NCI-H2107 (cell line): ENCODE data around the gene ADAMTSL4.
"Not testable (repeated sequence)": the region's sequence is repeated elsewhere in the genome, so short reads cannot be mapped to it uniquely, and the experiment has no call there.

Experiments used
- DNase-seq: peaks from one replicate; lab custom pipeline; 2025; lab: John Stamatoyannopoulos, UW

The ADAMTSL4 gene

DNA sequence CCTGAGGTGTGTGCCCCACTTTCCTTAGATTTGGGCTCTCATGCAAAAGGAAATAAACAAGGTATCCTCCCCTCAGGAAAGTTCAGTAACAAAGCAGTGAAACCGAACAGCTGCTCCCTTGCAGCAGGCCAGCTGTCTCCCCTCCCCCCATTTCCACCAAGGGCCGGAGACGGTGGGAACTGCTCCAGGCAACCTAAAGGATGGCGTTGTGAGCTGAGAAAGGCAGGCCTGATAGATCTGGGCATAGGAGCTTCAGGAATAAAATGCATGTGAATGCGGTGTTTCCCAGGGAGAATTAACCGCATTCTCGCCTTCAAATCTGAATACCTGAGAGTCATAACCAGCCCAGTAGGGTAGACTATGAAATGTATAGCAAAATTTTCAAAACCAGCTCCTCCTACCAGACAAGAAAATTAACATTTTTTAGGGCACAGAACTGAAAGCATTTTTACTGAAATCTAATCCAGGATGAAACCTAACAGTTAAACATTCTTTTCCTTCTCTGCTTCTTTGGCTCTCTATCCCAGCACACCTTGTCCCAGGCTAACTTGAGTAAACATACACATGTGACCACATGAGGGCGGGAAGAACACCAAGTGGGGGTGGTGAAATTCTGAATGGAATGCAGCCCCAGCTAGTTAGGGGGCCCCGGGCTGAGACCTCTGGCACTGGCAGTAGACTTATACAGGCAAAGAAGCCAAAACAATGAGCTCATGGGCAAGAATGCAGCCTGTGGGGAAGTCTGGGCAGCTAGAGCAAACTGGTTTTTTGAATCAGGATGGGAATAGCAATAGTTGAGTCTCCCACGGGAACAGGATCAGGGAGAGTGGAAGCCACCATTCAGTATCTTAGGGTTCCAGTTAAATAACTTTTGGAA, 18.7 kb downstream of the ADAMTSL4 start:
- DNase-seq: peak; percentile 66

DNA sequence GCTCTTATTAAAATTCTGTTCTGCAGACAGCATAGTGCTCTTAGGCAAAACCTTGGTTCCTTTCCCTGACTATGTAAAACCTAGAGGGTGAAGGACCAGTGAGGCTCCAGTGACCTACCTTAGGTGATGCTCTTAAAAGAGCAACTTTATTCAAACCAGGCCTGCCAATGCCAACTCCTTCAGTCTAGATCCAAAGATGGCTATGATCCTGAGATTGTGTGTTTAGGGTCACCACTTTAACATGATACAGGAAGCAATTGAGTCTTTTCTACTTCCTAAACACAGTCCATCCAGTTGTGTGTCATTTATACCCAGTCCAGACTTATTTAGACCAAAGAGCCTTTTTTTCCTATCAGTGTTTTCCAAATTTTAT, 19.4 kb downstream of the ADAMTSL4 start:
- DNase-seq: no peak

DNA sequence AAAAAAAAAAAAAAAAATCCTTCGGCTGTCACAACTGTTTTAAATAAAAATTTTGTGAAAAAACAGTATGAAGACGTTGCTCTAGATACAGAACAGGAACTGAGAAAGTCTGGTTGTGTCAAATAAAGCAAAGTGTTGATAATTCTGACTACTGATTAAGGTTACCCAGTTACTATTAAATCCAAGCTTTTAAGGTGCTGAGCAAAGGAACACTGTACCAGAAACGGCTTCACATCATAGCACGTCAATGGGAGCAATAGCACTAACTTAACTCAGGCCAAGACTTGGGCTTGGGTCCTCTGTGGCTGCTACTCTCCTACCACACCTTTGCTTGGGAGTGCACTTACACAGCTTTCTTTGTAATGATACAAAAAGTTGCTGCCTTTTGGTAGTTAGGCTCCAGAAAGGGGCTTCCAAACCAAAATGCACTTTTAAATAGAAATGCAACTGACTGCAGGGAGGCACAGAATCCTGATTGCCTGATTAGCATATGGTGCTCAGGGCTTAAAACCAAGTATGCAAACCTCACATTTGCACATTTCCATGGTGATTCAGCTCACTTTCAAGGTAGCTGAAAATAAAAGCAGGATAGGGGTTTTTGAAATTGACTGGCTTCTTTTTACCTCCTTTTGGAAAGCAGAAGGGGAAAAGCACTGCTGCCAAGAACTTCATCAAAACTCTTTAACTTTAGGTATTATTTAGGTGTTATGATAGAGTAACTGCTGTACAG, 23.9 kb downstream of the ADAMTSL4 start:
- no peak for DNase-seq

DNA sequence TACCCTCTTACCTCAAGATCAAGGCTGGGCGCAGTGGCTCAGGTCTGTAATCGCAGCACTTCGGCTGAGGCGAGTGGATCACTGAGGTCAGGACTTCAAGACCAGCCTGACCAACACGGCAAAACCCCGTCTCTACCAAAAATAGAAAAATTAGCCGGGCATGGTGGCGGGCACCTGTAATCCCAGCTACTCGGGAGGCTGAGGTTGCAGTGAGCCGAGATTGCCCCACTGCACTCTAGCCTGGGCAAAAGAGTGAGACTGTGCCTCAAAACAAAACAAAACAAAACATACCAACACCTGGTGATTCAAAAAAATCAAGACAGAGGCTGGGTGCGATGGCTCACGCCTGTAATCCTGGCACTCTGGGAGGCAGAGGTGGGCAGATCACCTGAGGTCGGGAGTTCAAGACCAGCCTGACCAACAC, 24.5 kb downstream of the ADAMTSL4 start:
- not testable (repeated sequence) for DNase-seq

DNA sequence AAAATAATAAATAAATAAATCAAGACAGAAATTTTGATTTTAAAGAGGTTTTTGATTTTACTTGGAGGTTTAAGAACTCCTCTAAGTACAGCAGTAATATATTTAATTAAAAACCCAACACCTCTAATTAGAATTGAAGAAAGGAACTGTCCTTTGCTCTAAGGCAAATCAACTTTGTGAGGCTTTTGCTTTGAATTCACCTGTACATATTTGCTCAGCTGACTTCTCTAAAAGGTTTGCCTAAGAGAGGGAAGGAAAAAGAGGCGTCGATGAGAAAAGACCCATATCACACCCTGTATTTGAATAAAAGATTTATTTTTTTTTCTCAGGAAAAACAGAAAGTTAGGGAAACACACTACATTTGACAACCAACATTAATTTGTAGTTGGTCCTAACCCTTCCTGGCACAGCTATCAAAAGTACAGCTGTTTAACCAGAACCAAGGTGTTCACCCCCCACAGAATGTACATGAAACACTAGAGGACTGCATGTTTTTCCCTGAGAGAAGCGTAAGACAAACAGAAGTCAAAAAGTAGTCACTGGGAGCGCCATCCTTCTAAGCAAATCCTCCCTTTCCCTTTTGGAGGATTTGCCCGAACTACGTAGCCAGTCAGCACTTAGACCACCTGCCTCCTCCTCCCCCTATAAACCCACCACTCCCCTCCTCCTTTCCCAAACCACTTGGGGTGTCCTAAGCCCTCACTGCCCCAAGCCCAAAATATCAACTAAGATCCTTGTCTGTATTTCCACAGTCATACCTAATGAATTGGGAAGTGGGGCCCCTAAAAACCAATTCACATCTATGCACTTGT, 25.3 kb downstream of the ADAMTSL4 start:
- no peak for DNase-seq

DNA sequence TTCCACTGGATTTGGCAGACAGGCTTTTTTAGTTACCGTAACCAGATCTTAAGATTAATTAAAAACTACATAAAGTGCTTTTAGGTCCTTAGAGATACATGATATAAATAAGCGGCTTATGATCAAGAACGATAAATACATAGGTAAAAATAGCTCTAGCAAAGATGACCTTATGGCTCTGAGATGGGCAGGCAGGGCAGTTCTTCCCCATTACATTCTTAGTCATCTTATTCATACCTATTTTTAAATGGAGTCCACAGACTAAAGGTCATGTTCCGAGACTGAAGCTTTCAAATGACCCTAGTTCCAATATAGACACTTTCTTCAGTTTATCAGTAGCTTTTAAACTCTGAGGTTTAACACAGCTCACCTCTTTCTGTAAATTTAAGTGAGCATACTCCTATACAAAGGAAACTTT, 25.9 kb downstream of the ADAMTSL4 start:
- no peak for DNase-seq

DNA sequence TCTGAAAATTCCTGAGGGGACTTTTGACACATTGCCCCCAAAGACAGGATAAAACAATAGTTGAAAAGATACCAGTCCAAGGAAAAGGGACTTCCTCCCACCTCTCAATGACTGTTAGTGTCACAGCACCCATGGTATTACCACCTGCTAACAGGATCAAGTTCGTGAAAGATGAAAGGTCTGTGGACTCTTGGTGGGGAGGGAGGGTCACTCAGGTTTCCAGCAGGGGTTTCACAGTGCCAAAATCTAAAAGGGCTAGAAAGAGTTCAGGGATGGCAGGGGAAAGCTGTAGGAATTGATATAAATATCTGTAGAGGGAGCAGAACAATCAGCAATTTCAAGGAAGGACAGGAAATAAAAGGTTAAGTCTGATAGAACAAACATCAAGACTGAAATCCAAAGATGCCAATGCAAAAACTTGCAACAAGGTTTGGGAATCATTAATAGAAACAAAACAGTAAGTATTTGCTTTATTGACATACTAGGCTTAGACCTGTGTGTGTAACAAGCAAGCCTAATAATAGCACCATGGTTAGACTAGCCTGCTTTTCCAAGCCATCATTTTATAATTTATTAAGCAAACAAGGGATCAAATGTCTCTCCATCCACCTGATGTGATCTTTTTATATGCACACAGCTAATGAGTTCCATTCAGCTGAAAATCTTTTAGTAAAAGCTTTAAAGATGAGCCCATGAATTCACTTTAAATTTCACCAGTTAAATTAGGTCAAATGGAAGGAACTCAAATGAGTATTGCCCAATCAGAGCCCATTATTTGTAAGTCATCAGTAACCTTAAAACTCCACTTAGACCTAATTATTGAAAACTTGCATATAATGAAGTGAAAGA, 26.5 kb downstream of the ADAMTSL4 start:
- no peak for DNase-seq

DNA sequence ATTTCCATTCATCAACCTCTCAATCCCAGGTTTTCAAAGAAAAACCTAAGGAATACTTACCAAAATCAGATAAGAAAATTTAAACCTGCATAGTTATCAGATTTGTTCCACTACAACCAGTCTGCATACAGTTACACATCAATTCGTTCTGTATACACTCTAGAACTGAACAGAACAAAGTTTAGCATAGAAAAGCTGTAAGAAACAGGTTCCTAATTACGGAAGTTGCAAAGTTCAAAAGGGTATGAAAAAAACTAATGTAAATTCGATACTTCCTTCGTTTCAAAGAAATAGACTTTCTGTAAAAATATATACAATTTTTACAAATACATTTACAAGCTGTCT, 27.1 kb downstream of the ADAMTSL4 start:
- no peak for DNase-seq

DNA sequence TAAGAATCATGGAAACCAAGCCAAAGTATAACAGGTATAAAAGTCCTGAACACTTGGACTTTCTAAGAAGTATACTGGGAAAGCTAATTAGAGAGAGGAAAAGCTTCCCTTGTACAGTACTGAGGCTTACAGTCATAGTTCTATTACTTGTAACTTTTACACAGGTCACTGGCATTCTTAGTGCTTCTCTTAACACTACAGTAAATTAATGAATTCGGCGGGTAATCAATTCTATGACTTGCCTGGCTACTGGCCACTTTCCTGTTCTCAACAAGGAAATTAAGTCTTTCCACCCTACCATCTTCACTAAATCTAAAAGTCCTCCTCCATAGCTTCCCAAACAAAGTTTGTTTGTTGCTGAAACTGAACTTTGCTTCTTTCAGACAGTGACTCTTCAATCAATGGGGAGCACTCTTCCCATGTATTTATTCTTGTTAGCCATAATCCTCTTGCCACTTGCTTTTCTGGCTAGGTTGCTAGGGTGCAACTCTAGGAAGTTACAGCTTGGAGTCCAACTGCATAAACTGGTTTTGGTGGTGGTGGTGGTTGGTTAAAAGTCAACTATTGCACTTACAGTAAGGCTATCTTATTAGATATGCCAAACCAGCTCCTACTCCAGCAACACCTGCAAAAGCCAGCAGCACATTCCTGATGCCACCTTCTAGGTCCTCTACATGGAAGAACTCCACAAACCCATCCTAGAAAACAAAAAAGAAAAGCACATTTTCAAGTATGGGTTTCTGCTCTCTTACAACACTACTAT, 27.8 kb downstream of the ADAMTSL4 start:
- no peak for DNase-seq

DNA sequence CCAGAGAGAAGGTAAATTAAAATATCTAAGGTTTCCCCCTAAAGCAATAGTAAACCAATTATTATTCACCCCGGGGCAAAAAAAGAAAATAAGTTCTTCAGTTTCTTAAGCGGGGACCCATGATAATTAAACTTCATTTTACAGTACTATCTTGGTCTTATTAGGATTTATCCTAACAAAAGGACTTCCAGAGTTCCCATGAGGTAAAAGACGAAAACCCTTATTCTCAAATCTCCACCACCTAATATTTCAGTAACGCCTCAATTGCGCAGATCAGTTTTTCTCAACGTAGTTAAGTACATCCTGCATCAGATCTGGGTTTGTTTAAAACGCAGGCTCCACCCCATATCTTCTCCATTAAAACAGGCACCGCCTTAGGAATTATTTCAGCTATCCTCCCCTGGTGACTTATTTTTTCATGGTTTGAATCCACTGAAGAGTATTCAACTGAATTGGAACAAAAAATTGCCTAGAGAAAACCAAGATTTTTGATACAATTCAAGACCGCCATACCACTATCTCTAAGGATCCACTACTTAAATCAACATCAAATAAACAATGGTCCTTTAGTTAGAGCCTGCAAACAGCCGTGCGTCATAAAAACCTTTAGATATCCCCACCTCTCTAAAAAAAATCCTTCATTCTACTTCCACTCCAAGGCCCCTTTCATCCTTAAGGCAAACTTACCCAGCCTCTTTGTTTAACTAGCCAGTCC, 28.5 kb downstream of the ADAMTSL4 start:
- no peak for DNase-seq

DNA sequence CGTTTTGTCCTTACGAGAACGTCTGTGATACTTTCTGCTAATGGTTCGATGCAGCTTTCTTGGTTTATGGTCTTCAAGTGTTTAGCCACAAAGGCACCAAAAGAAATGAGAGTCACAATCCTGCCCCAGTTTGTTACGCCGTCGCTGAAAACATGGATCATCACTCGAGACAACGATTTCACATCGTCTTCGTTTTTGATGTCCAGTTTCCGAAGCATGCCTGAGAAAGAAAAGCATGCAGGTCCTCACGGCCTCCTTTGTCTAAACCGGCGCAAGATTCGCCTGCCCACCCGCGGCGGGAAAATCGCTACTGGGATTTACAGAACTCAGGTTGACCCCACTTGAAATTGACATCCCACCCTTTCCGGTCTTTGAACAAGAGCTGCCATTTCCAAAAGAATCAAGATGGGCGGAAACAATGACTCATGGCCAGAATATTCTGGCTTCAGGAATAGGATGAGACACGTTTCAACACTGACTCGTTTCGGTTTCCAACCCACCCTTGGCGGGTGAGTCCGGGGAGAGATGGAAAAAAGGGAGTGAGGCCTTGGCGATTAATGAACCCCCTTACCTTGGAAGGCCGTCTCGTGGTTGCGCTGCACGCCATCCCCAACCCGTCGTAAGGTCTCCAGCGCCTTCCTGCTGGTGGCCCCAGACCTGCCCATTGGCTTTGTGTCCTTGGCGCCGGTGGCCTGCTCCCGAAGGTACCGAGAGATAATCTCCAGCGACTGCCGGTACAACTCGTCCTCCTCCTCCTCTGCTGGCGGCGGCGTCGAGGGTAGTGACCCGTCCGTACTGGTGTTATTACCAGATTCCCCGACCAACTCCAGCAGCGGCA, 29.3 kb downstream of the ADAMTSL4 start:
- DNase-seq: peak; percentile 25

DNA sequence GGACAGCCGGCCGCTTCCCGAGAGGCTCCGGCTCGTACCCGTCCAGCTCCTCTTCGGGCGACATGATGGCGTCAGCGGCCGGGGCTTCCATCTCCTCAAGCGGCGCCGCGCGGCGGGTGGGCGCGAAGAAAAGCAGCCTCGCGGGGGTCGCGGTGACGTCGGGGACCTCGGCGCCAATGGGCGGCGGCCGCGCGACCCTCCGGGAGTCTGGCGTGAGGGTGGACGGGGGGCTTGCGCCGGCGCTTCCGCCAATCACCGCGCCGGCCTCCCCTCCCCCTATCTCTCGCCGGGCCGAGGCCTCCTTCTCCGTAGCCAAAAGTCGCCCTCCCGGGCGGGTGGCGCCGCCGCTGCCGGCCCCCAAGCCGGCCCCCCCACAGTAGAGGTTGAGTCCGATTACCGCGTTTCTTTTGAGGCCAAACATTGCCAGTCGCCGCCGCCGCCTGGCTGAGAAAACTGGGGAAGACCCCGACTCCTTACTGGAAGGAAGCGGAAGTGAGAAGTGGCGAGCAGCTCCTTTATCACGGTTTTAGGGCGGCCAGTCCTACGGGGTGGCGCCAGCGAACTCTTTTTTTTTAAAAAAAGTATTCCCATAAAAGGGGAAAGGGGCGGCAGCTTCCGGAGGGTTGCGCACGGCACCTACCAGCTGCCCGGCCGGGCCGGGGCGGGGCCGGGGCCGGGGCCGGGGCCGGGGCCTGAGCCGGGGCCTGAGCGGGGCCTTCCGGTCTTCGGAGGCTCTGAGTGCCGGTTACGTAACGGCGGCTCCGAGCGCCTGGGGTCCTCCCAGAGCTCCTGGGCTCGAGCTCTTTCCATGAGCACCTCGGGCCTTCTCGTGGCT, 30.1 kb downstream of the ADAMTSL4 start, which contains the start of gene MCL1:
MCL1 (minus strand) TSS at position 501 of the 835 bp plus-strand sequence; CDS start at position 421, 80 bp downstream.
- DNase-seq: peak; percentile 87

DNA sequence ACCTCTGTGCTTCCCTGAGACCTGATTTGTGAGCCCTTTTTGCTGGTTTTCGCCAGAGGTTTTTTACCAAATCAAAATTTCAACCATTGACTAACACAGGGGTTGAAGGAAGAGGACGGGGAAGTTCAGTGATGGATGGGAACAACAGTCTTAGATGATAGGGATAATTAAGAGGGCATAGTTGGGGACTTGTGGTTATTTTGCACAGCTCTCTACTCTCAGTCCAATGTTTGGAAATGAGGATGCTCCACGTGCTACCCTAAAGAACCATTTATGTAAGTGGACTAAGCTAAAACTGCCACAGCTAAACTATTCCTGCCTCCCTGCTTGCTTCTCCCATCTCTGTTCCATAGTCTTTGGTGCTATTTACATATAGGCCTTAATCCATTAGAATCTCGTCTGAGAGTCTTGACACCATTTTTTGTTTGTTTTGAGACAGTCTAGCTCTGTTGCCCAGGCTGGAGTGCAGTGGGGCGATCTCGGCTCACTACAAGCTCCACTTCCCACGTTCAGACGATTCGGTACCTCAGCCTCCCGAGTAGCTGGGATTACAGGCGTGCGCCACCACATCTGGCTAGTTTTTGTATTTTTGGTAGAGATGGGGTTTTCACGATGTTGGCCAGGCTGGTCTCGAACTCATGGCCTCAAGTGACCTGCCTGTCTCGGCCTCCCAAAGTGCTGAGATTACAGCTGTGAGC, 30.9 kb downstream of the ADAMTSL4 start:
- DNase-seq: no peak

DNA sequence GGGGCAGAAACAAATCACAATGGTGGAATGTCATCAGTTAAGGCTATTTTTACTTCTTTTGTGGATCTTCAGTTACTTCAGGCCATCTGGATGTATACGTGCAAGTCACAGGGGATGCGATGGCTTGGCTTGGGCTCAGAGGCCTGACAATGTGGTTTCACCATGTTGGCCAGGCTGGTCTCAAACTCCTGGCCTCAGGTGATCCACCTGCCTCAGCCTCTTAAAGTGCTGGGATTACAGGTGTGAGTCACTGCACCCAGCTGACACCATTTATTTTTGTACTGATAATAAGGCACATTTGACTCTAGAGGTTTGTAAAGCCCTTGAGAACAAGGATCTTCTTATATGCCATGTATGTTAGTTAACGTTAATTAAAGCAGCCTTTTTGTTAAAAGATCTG, 31.8 kb downstream of the ADAMTSL4 start:
- not testable (repeated sequence) for DNase-seq

DNA sequence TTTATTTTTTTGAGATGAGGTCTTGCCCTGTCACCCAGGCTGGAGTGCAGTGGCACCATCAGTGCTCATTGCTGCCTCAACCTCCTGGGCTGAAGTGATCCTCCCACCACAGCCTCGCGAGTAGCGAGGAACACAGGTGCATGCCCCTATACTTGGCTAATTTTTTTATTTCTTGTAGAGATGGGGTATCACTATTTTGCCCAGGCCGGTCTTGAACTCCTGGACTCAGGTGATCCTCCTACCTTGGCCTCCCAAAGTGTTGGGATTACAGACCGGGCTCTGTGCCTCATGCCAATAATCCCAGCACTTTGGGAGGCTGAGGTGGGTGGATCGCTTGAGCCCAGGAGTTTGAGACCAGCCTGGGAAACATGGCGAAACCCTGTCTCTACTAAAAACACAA, 32.2 kb downstream of the ADAMTSL4 start:
- not testable (repeated sequence) for DNase-seq

DNA sequence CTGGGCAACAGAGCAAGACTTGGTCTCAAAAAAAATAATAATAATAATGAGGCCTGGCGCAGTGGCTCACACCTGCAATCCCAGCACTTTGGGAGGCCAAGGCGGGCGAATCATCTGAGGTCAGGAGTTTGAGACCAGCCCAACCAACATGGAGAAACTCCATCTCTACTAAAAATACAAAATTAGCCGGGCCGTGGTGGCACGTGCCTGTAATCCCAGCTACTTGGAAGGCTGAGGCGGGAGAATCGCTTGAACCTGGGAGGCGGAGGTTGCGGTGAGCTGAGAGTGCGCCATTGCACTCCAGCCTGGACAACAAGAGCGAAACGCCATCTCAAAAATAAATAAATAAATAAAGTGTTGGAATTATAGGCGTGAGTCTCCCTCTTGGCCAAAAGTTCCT, 32.8 kb downstream of the ADAMTSL4 start:
- not testable (repeated sequence) for DNase-seq

DNA sequence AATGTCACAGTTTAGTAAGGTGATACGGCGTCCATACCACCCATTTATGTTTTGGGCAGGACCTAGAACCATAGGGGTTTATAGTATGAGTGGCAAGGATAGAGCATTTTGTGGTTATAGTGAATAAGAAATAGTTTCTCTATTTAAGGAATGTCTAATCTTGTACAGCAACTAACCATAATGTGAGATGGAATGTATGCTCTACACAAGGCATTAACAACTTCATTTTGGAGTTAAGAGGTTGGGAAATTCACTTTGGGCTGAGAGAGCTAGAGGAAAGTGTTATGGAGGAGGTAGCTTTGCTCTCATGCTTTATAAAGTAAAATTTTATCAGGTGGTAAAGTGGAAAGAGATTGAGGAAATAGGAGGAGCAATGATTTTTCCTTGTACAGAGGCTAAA, 33.2 kb downstream of the ADAMTSL4 start:
- no peak for DNase-seq
